OCI-LY7 (cell line): ENCODE results near the gene RNF111.

ENCODE experiments used
- CTCF ChIP-seq: fragments of 200-600 bp; sonication (generic); conservative IDR thresholded peaks from 2 replicates; pipeline ENCODE4 v1.5.1; 2014; ENCODE audit warnings: mild to moderate bottlenecking, antibody characterized with exemption, low read length, moderate library complexity, mixed read lengths
- EZH2phosphoT487 ChIP-seq: fragments of 200-600 bp; sonication (generic); IDR thresholded peaks from 2 replicates; pipeline ENCODE4 v1.6.1; 2018; ENCODE audit warnings: low read depth, borderline replicate concordance, mild to moderate bottlenecking, mixed run types, antibody characterized with exemption, low read length, moderate library complexity, mixed read lengths

- TF ChIP-seq CTCF (no peak), EZH2phosphoT487 (no peak)
Measured at GRCh38 chr15:59022188-59022587, 34.7 kb downstream of the RNF111 start.
